K562 (cell line): Measurements from ENCODE around the gene TUBD1. TPM values are rescaled to one million over a fixed set of nuclear protein-coding genes. Genes with fewer than 3 reads are reported as not detected.

Experiments
- BMI1 ChIP-seq: fragments of 150-350 bp; IDR thresholded peaks from 2 replicates; pipeline ENCODE4 v1.6.1; 2014; ENCODE audit warnings: low read length
- RAD21 ChIP-seq, 2 experiments: fragments of 250-450 bp in 1 of 2; fragments of 450-650 bp in 1 of 2; sonication (Bioruptor Pico) in 1 of 2; formaldehyde crosslinking in 1 of 2; IDR thresholded peaks in 1 of 2; conservative IDR thresholded peaks in 1 of 2; 2 replicates each; pipeline versions ENCODE4 v1.4.0 to v1.8.0; 2020 to 2022; ENCODE audit warnings: mild to moderate bottlenecking in 2 of 2, moderate library complexity in 1 of 2
- SMAD1 ChIP-seq: fragments of 150-350 bp; IDR thresholded peaks from 2 replicates; pipeline ENCODE4 v1.6.1; 2014; ENCODE audit warnings: low read length, low read depth; ENCODE audit not compliant: partially characterized antibody
- SP2 ChIP-seq: IDR thresholded peaks from 2 replicates; pipeline ENCODE4 v1.6.1; 2011; ENCODE audit warnings: mild to moderate bottlenecking, low read depth, low read length, moderate library complexity; ENCODE audit not compliant: poor library complexity, severe bottlenecking; ENCODE audit errors: extremely low read depth
- ZKSCAN3 ChIP-seq: fragments of 250-450 bp; sonication (Bioruptor Pico); IDR thresholded peaks from 2 replicates; pipeline ENCODE4 v1.4.0; 2020
- ZNF766 ChIP-seq: fragments of 200-800 bp; sonication (Bioruptor generic); conservative IDR thresholded peaks from 2 replicates; pipeline ENCODE4 v1.6.1; 2016; ENCODE audit warnings: missing genetic modification characterization, missing compliant biosample characterization
- polyA plus RNA-seq, 8 experiments: library from polyadenylated mRNA; depleted of rRNA in 4 of 8; stranded (reverse) in 5 of 8; unstranded in 3 of 8; fragments of >200 nt; fragmentation: Nextera tagmentation in 2 of 8; fragmentation: Illumina TruSeq in 1 of 8; extraction: Ambion mirVana in 2 of 8; extraction: Trizol in 1 of 8; gene quantifications; 2 replicates each; pipeline versions ENCODE4 v1.2.1 to v1.2.3, GENCODE V29; 2011 to 2014; ENCODE audit warnings: inconsistent platforms in 1 of 8, missing spikeins in 1 of 8
- total RNA-seq, 7 experiments: library from RNA; depleted of rRNA in 6 of 7; stranded (reverse); fragments of >200 nt in 6 of 7; fragmentation: Illumina TruSeq in 2 of 7; extraction: Trizol in 2 of 7; gene quantifications; 2 replicates each; pipeline versions ENCODE4 v1.2.1 to v1.2.3, GENCODE V29; 2011 to 2021; ENCODE audit warnings: low replicate concordance in 1 of 7
- TF ChIP-seq, protein P1 (sequence below), 2 experiments: IDR thresholded peaks; 2 replicates each; pipeline ENCODE4 v1.6.1; 2012; ENCODE audit warnings: improper control_type of control experiment in 2 of 2, low read depth in 2 of 2, low read length in 2 of 2, borderline replicate concordance in 1 of 2
- TF ChIP-seq, protein P2 (sequence below): fragments of 450-650 bp; IDR thresholded peaks from 2 replicates; pipeline ENCODE4 v1.6.1; 2018; ENCODE audit warnings: mild to moderate bottlenecking, low read depth; ENCODE audit not compliant: partially characterized antibody
- TF ChIP-seq, protein P3 (sequence below): IDR thresholded peaks from 3 replicates; pipeline ENCODE4 v1.6.1; 2011; ENCODE audit warnings: borderline replicate concordance, mild to moderate bottlenecking; ENCODE audit not compliant: insufficient read length, insufficient read depth
- TF ChIP-seq, protein P4 (sequence below): fragments of 450-650 bp; IDR thresholded peaks from 2 replicates; pipeline ENCODE4 v1.6.1; 2017; ENCODE audit warnings: antibody characterized with exemption, mild to moderate bottlenecking
- TF ChIP-seq, protein P5 (sequence below): fragments of 450-650 bp; IDR thresholded peaks from 2 replicates; pipeline ENCODE4 v1.6.1; 2016; ENCODE audit warnings: mild to moderate bottlenecking

TUBD1 gene
- total and polyA plus RNA-seq, 9 of the 15 experiments (the other 6 are each of a cell fraction or from before 2014, with no cell fraction given): 10.8 to 35.3 (median 17.9) TPM

DNA sequence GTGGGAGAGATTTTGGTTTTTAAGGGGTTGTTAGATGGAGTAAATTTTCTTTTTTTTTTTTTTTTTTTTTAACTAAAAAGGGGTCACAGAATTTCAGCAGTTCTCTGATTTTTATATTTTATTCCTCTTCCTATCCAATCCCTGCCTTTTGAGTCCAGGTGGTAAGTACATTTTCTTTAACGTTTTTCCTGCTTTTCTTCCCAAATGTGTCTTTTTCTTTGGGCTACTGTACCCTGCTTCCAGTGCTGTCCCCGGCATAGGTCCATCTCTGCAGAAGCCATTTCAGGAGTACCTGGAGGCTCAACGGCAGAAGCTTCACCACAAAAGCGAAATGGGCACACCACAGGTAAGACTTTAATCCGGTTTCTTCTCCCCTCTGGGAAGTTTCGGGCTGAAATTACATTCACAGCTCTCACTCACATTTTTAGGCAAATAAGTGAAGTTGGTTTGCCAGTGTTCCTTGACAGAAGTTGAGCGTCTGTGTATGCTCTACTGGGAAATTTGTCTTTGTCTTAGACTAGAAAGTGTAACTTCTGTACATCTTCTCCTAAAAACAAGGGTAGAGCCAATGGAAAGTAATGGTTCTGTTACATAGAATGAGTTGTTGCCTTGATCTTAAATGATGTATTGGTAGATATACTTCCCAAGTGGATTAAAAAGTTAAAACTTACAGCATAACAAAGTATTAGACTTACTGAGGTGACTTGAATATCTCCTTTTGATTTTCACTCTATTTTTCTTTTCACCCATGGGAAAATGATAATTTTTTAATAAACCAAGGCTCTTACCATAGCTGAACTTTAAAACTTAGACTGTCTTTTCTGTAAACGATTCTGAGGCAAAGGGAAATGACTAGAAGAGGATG lies 54.5 kb downstream of the TUBD1 start (continued):
- TF ChIP-seq, protein P1, sequence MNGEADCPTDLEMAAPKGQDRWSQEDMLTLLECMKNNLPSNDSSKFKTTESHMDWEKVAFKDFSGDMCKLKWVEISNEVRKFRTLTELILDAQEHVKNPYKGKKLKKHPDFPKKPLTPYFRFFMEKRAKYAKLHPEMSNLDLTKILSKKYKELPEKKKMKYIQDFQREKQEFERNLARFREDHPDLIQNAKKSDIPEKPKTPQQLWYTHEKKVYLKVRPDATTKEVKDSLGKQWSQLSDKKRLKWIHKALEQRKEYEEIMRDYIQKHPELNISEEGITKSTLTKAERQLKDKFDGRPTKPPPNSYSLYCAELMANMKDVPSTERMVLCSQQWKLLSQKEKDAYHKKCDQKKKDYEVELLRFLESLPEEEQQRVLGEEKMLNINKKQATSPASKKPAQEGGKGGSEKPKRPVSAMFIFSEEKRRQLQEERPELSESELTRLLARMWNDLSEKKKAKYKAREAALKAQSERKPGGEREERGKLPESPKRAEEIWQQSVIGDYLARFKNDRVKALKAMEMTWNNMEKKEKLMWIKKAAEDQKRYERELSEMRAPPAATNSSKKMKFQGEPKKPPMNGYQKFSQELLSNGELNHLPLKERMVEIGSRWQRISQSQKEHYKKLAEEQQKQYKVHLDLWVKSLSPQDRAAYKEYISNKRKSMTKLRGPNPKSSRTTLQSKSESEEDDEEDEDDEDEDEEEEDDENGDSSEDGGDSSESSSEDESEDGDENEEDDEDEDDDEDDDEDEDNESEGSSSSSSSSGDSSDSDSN (IDR thresholded peaks at IDR 0.05; ENCODE audit: borderline replicate concordance in 1 of 2, low read depth in 2 of 2, low read length in 2 of 2): no peak
- TF ChIP-seq SMAD1 (peak; percentile 28), RAD21 (CRISPR knock-in tag; conservative IDR thresholded peaks at IDR 0.05 in 1 of 2, IDR thresholded peaks at IDR 0.05 in 1 of 2) (no peak), BMI1 (no peak), SP2 (no peak), ZKSCAN3 (CRISPR knock-in tag) (no peak), ZNF766 (CRISPR knock-in tag) (0 out of 2 replicates have a peak, but pooled peaks have one; percentile 18)
- TF ChIP-seq, protein P2, sequence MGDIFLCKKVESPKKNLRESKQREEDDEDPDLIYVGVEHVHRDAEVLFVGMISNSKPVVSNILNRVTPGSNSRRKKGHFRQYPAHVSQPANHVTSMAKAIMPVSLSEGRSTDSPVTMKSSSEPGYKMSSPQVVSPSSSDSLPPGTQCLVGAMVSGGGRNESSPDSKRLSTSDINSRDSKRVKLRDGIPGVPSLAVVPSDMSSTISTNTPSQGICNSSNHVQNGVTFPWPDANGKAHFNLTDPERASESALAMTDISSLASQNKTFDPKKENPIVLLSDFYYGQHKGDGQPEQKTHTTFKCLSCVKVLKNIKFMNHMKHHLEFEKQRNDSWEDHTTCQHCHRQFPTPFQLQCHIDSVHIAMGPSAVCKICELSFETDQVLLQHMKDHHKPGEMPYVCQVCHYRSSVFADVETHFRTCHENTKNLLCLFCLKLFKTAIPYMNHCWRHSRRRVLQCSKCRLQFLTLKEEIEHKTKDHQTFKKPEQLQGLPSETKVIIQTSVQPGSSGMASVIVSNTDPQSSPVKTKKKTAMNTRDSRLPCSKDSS: no peak
- TF ChIP-seq, protein P3, sequence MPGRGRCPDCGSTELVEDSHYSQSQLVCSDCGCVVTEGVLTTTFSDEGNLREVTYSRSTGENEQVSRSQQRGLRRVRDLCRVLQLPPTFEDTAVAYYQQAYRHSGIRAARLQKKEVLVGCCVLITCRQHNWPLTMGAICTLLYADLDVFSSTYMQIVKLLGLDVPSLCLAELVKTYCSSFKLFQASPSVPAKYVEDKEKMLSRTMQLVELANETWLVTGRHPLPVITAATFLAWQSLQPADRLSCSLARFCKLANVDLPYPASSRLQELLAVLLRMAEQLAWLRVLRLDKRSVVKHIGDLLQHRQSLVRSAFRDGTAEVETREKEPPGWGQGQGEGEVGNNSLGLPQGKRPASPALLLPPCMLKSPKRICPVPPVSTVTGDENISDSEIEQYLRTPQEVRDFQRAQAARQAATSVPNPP: no peak
- TF ChIP-seq, protein P4, sequence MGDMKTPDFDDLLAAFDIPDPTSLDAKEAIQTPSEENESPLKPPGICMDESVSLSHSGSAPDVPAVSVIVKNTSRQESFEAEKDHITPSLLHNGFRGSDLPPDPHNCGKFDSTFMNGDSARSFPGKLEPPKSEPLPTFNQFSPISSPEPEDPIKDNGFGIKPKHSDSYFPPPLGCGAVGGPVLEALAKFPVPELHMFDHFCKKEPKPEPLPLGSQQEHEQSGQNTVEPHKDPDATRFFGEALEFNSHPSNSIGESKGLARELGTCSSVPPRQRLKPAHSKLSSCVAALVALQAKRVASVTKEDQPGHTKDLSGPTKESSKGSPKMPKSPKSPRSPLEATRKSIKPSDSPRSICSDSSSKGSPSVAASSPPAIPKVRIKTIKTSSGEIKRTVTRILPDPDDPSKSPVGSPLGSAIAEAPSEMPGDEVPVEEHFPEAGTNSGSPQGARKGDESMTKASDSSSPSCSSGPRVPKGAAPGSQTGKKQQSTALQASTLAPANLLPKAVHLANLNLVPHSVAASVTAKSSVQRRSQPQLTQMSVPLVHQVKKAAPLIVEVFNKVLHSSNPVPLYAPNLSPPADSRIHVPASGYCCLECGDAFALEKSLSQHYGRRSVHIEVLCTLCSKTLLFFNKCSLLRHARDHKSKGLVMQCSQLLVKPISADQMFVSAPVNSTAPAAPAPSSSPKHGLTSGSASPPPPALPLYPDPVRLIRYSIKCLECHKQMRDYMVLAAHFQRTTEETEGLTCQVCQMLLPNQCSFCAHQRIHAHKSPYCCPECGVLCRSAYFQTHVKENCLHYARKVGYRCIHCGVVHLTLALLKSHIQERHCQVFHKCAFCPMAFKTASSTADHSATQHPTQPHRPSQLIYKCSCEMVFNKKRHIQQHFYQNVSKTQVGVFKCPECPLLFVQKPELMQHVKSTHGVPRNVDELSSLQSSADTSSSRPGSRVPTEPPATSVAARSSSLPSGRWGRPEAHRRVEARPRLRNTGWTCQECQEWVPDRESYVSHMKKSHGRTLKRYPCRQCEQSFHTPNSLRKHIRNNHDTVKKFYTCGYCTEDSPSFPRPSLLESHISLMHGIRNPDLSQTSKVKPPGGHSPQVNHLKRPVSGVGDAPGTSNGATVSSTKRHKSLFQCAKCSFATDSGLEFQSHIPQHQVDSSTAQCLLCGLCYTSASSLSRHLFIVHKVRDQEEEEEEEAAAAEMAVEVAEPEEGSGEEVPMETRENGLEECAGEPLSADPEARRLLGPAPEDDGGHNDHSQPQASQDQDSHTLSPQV: no peak
- TF ChIP-seq, protein P5, sequence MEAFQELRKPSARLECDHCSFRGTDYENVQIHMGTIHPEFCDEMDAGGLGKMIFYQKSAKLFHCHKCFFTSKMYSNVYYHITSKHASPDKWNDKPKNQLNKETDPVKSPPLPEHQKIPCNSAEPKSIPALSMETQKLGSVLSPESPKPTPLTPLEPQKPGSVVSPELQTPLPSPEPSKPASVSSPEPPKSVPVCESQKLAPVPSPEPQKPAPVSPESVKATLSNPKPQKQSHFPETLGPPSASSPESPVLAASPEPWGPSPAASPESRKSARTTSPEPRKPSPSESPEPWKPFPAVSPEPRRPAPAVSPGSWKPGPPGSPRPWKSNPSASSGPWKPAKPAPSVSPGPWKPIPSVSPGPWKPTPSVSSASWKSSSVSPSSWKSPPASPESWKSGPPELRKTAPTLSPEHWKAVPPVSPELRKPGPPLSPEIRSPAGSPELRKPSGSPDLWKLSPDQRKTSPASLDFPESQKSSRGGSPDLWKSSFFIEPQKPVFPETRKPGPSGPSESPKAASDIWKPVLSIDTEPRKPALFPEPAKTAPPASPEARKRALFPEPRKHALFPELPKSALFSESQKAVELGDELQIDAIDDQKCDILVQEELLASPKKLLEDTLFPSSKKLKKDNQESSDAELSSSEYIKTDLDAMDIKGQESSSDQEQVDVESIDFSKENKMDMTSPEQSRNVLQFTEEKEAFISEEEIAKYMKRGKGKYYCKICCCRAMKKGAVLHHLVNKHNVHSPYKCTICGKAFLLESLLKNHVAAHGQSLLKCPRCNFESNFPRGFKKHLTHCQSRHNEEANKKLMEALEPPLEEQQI: no peak
